Astrocyte (in vitro differentiated cells and primary cell): ENCODE results near the gene ARHGAP30. TPM values are rescaled to one million over a fixed set of nuclear protein-coding genes. Genes with fewer than 3 reads are reported as not detected.
A peak's percentile ranks its signal among the peaks of the same experiment; 100 is the strongest.

Source experiments
- DNase-seq: peaks from one replicate; pipeline ENCODE4 v3.0.0-alpha.2; 2010; ENCODE audit warnings: low read depth
- FAIRE-seq: peaks from 2 replicates; lab custom pipeline; 2011; peaks lifted over from hg19 to GRCh38; lab: Jason Lieb, UNC
- H2AFZ ChIP-seq: 2 replicates; pipeline ENCODE4 v1.6.0; 2012; ENCODE audit warnings: low read depth, low read length, inconsistent platforms
- H3K27ac ChIP-seq: 2 replicates; pipeline ENCODE4 v1.5.1; 2011; ENCODE audit warnings: low read depth, low read length, inconsistent platforms
- H3K27me3 ChIP-seq: 2 replicates; pipeline ENCODE4 v1.6.0; 2011; ENCODE audit warnings: low read length, inconsistent platforms; ENCODE audit not compliant: insufficient read depth
- H3K36me3 ChIP-seq: 2 replicates; pipeline ENCODE4 v1.5.1; 2011; ENCODE audit warnings: low read length, inconsistent platforms; ENCODE audit not compliant: insufficient read depth
- H3K4me1 ChIP-seq: 2 replicates; pipeline ENCODE4 v1.5.1; 2011; ENCODE audit warnings: low read length, inconsistent platforms; ENCODE audit not compliant: insufficient read depth
- H3K4me2 ChIP-seq: 2 replicates; pipeline ENCODE4 v1.6.0; 2012; ENCODE audit warnings: low read length, inconsistent platforms
- H3K4me3 ChIP-seq: 2 replicates; pipeline ENCODE4 v1.5.1; 2011; ENCODE audit warnings: low read depth, mild to moderate bottlenecking, low read length, inconsistent platforms; ENCODE audit not compliant: insufficient read depth
- H3K79me2 ChIP-seq: 2 replicates; pipeline ENCODE4 v1.6.0; 2012; ENCODE audit warnings: mild to moderate bottlenecking, low read length, inconsistent platforms; ENCODE audit not compliant: insufficient read depth
- H3K9ac ChIP-seq: 2 replicates; pipeline ENCODE4 v1.6.0; 2012; ENCODE audit warnings: mild to moderate bottlenecking, low read length, inconsistent platforms
- H3K9me3 ChIP-seq: 2 replicates; pipeline ENCODE4 v1.5.1; 2012; ENCODE audit warnings: low read depth, mild to moderate bottlenecking, low read length, inconsistent platforms; ENCODE audit not compliant: insufficient read depth
- H4K20me1 ChIP-seq: 2 replicates; pipeline ENCODE4 v1.6.0; 2012; ENCODE audit warnings: low read length, inconsistent platforms; ENCODE audit not compliant: insufficient read depth
- H3K27ac Mint-ChIP-seq: one replicate; pipeline ENCODE4 v1.8.0; 2021; ENCODE audit warnings: mild to moderate bottlenecking, mixed read lengths; ENCODE audit not compliant: unreplicated experiment
- H3K27me3 Mint-ChIP-seq: one replicate; pipeline ENCODE4 v1.8.0; 2021; ENCODE audit warnings: low read depth, mixed read lengths; ENCODE audit not compliant: unreplicated experiment
- H3K36me3 Mint-ChIP-seq: one replicate; pipeline ENCODE4 v1.8.0; 2021; ENCODE audit warnings: low read depth, mixed read lengths; ENCODE audit not compliant: unreplicated experiment
- H3K4me1 Mint-ChIP-seq: one replicate; pipeline ENCODE4 v1.8.0; 2021; ENCODE audit warnings: low read depth, mixed read lengths; ENCODE audit not compliant: unreplicated experiment
- H3K4me3 Mint-ChIP-seq: one replicate; pipeline ENCODE4 v1.8.0; 2021; ENCODE audit warnings: mild to moderate bottlenecking, moderate library complexity, mixed read lengths; ENCODE audit not compliant: unreplicated experiment
- H3K9me3 Mint-ChIP-seq: one replicate; pipeline ENCODE4 v1.8.0; 2021; ENCODE audit warnings: mild to moderate bottlenecking, mixed read lengths; ENCODE audit not compliant: unreplicated experiment
- EZH2 ChIP-seq: IDR thresholded peaks from 2 replicates; pipeline ENCODE4 v1.6.1; 2012; ENCODE audit warnings: mild to moderate bottlenecking, low read length, inconsistent platforms; ENCODE audit not compliant: insufficient read depth
- total RNA-seq: library from RNA; stranded (reverse); gene quantifications from 2 replicates; pipeline ENCODE4 v1.2.1, GENCODE V29; 2021
- TF ChIP-seq, protein P1 (sequence below): IDR thresholded peaks from 2 replicates; pipeline ENCODE4 v1.5.1; 2011; ENCODE audit warnings: low read depth, mild to moderate bottlenecking, inconsistent platforms, low read length, moderate library complexity; ENCODE audit not compliant: insufficient read depth

Gene ARHGAP30
- total RNA-seq, 1 donor from 2014 or later = 0.25 TPM

DNA sequence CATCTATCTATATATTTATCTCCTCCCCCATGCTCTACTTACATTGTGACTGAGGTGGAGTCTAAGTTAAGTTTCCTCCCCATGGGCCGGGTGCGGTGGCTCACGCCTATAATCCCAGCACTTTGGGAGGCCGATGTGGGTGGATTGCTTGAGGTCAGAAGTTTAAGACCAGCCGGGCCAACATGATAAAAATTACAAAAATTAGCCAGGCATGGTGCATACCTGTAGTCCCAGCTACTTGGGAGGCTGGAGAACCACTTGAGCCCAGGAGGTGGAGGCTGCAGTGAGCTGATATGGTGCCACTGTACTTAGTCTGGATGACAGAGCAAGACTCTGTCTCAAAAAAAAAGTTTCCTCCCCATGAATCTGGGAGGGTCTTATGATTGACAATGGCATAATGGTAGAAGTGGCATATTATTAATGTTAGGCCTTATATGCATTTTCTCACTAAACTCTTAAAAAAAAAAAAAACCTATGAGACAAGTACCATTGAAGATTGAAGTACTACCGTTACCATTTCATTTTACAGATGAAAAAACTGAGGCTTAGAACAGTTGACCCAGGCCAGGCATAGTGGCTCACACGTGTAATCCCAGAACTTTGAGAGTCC lies 60.0 kb downstream of the ARHGAP30 start:
- no peaks in the 10 kb centered on the region for H3K9me3 ChIP-seq
- no peak for TF ChIP-seq EZH2
- TF ChIP-seq, protein P1, sequence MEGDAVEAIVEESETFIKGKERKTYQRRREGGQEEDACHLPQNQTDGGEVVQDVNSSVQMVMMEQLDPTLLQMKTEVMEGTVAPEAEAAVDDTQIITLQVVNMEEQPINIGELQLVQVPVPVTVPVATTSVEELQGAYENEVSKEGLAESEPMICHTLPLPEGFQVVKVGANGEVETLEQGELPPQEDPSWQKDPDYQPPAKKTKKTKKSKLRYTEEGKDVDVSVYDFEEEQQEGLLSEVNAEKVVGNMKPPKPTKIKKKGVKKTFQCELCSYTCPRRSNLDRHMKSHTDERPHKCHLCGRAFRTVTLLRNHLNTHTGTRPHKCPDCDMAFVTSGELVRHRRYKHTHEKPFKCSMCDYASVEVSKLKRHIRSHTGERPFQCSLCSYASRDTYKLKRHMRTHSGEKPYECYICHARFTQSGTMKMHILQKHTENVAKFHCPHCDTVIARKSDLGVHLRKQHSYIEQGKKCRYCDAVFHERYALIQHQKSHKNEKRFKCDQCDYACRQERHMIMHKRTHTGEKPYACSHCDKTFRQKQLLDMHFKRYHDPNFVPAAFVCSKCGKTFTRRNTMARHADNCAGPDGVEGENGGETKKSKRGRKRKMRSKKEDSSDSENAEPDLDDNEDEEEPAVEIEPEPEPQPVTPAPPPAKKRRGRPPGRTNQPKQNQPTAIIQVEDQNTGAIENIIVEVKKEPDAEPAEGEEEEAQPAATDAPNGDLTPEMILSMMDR = no peak
- Mint-ChIP-seq H3K36me3 (peaks cover 3% of the 10 kb centered on the region), H3K4me1 (peaks cover 19% of the 10 kb centered on the region), H3K27ac (no peak overlapping the region), H3K9me3 (no peaks in the 10 kb centered on the region), H3K27me3 (no peaks in the 10 kb centered on the region), H3K4me3 (no peak overlapping the region)
- no peaks in the 10 kb centered on the region for H3K27me3 ChIP-seq
- no peaks in the 10 kb centered on the region for H4K20me1 ChIP-seq
- H3K4me2 ChIP-seq = no peak overlapping the region
- no peak overlapping the region for H3K9ac ChIP-seq
- no peak overlapping the region for H3K27ac ChIP-seq
- no peak overlapping the region for H2AFZ ChIP-seq
- no peak overlapping the region for H3K4me3 ChIP-seq
- no peaks in the 10 kb centered on the region for H3K4me1 ChIP-seq
- H3K36me3 ChIP-seq = no peaks in the 10 kb centered on the region
- H3K79me2 ChIP-seq = no peaks in the 10 kb centered on the region
- FAIRE-seq (no peak), DNase-seq (no peak)

DNA sequence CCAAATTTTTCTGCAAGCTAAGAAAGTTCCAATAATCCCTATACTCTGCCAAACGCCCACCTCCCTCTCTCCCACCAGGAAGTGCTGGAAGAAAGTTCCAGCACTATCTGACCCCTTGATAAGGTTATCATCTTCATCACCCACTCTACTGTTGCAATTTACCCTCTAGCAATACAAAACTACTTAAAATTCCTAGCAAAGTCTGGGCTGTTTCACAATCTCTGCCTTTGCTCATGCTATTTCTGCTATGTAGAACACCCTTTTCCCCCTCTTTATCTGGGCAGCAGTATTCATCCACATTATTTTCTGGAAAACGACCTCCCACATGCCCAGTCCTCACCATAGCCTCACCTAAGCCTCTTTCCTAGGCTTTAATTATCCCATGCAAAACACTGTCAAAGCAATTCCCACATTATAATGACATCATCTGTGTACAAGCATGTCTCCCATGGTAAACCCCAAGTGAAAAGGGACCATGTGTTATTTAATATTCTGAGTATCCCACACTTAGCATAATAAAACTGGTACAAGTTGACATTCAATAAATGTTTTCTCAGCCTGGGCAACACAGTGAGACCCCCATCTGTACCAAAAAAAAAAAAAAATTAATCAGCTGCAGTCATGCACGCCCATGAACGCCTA lies 60.7 kb downstream of the ARHGAP30 start:
- Histone ChIP-seq H3K4me1 (no peaks in the 10 kb centered on the region), H3K9ac (no peak overlapping the region), H3K79me2 (no peaks in the 10 kb centered on the region), H3K4me3 (no peak overlapping the region), H3K27ac (no peak overlapping the region), H2AFZ (no peak overlapping the region), H3K9me3 (no peaks in the 10 kb centered on the region), H3K4me2 (no peak overlapping the region), H3K27me3 (no peaks in the 10 kb centered on the region), H3K36me3 (no peaks in the 10 kb centered on the region), H4K20me1 (no peaks in the 10 kb centered on the region)
- FAIRE-seq (no peak), DNase-seq (peak; percentile 20)
- Mint-ChIP-seq H3K27me3 (no peaks in the 10 kb centered on the region), H3K27ac (no peak overlapping the region), H3K4me3 (no peak overlapping the region), H3K4me1 (peaks cover 17% of the 10 kb centered on the region), H3K36me3 (peaks cover 3% of the 10 kb centered on the region), H3K9me3 (no peaks in the 10 kb centered on the region)
- TF ChIP-seq, protein P1 = no peak
- no peak for TF ChIP-seq EZH2

DNA sequence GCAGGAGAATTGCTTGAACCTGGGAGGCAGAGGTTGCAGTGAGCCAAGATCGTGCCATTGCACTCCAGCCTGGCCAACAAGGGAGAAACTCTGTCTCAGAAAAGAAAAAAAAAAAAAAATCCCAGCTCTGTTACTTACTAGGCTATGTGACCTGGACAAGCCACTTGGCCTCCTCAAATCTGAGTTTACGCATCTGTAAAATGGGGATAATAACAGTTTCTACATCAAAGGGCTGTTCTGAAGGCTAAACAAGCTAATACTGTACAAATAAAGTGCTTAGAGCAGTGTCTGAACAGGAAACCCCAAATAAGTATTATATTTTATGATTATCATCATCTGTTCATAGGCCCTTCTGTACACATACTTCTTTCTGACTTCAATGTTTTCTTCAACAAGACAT lies 62.3 kb downstream of the ARHGAP30 start:
- no peak for FAIRE-seq
- Histone ChIP-seq H2AFZ (no peak overlapping the region), H3K4me2 (no peak overlapping the region), H3K27ac (no peak overlapping the region), H4K20me1 (no peaks in the 10 kb centered on the region), H3K27me3 (no peaks in the 10 kb centered on the region), H3K4me3 (no peak overlapping the region), H3K79me2 (no peaks in the 10 kb centered on the region), H3K9me3 (no peaks in the 10 kb centered on the region), H3K4me1 (no peaks in the 10 kb centered on the region), H3K9ac (no peak overlapping the region), H3K36me3 (no peaks in the 10 kb centered on the region)
- H3K27me3 Mint-ChIP-seq = no peaks in the 10 kb centered on the region
- no peak for DNase-seq
- H3K4me3 Mint-ChIP-seq = no peak overlapping the region
- no peak overlapping the region for H3K27ac Mint-ChIP-seq
- TF ChIP-seq, protein P1 = no peak
- TF ChIP-seq EZH2 = no peak
- H3K9me3 Mint-ChIP-seq = no peaks in the 10 kb centered on the region
- peaks cover 5% of the 10 kb centered on the region for H3K4me1 Mint-ChIP-seq
- peaks cover 3% of the 10 kb centered on the region for H3K36me3 Mint-ChIP-seq
